HL-60 (cell line): ENCODE data around the gene WFDC12.

Source experiments
- GABPA ChIP-seq: IDR thresholded peaks from 2 replicates; pipeline ENCODE4 v1.6.1; 2012; ENCODE audit warnings: low read depth
- POLR2AphosphoS5 ChIP-seq: IDR thresholded peaks from 2 replicates; pipeline ENCODE4 v1.6.1; 2012; ENCODE audit warnings: low read depth
- SPI1 ChIP-seq: IDR thresholded peaks from 2 replicates; pipeline ENCODE4 v1.6.1; 2012; ENCODE audit warnings: low read depth, mild to moderate bottlenecking, borderline replicate concordance
- TF ChIP-seq, protein P1 (sequence below): IDR thresholded peaks from one replicate; pipeline ENCODE4 v1.5.1; 2011; ENCODE audit warnings: low read length, control low read depth, inconsistent platforms; ENCODE audit not compliant: insufficient read depth
- TF ChIP-seq, protein P2 (sequence below): IDR thresholded peaks from 2 replicates; pipeline ENCODE4 v1.6.1; 2012; ENCODE audit warnings: low read depth; ENCODE audit not compliant: insufficient replicate concordance

DNA sequence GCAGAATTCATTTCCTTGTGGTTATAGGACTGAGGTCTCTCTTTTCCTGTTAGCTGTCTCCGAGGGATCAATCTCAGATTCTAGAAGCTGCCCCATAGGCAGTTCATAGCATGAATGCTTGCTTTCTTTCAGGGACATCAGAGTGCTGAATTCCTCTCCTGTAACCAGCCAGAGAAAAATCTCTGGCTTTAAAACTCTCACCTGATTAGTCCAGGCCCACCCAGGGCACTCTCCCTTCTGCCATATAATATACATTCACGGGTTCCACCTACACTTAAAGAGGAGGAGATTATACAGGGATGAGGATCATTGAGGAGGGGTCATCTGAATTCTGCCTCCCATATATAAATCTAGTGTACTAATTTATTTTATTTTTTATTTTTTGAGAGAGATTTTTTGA, 21.2 kb downstream of the WFDC12 start:
- TF ChIP-seq, protein P1, sequence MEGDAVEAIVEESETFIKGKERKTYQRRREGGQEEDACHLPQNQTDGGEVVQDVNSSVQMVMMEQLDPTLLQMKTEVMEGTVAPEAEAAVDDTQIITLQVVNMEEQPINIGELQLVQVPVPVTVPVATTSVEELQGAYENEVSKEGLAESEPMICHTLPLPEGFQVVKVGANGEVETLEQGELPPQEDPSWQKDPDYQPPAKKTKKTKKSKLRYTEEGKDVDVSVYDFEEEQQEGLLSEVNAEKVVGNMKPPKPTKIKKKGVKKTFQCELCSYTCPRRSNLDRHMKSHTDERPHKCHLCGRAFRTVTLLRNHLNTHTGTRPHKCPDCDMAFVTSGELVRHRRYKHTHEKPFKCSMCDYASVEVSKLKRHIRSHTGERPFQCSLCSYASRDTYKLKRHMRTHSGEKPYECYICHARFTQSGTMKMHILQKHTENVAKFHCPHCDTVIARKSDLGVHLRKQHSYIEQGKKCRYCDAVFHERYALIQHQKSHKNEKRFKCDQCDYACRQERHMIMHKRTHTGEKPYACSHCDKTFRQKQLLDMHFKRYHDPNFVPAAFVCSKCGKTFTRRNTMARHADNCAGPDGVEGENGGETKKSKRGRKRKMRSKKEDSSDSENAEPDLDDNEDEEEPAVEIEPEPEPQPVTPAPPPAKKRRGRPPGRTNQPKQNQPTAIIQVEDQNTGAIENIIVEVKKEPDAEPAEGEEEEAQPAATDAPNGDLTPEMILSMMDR, result no peak
- TF ChIP-seq POLR2AphosphoS5, result no peak
- TF ChIP-seq, protein P2, sequence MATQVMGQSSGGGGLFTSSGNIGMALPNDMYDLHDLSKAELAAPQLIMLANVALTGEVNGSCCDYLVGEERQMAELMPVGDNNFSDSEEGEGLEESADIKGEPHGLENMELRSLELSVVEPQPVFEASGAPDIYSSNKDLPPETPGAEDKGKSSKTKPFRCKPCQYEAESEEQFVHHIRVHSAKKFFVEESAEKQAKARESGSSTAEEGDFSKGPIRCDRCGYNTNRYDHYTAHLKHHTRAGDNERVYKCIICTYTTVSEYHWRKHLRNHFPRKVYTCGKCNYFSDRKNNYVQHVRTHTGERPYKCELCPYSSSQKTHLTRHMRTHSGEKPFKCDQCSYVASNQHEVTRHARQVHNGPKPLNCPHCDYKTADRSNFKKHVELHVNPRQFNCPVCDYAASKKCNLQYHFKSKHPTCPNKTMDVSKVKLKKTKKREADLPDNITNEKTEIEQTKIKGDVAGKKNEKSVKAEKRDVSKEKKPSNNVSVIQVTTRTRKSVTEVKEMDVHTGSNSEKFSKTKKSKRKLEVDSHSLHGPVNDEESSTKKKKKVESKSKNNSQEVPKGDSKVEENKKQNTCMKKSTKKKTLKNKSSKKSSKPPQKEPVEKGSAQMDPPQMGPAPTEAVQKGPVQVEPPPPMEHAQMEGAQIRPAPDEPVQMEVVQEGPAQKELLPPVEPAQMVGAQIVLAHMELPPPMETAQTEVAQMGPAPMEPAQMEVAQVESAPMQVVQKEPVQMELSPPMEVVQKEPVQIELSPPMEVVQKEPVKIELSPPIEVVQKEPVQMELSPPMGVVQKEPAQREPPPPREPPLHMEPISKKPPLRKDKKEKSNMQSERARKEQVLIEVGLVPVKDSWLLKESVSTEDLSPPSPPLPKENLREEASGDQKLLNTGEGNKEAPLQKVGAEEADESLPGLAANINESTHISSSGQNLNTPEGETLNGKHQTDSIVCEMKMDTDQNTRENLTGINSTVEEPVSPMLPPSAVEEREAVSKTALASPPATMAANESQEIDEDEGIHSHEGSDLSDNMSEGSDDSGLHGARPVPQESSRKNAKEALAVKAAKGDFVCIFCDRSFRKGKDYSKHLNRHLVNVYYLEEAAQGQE, result no peak
- TF ChIP-seq GABPA, result no peak
- TF ChIP-seq SPI1, result no peak
